ENCODE measurements around the gene INO80E.

GRCh38 chr16:30054451-30054850 lies 58.4 kb downstream of the INO80E start:
- TF ChIP-seq CTCF (IDR thresholded peaks at IDR 0.05) (no peak), POLR2A (IDR thresholded peaks at IDR 0.05) (no peak)
